GM23248 (cell line): ENCODE data around the gene MME. TPM values are rescaled to one million over a fixed set of nuclear protein-coding genes. Genes with fewer than 3 reads are reported as not detected.

Experiments used
- DNase-seq: peaks from one replicate; pipeline ENCODE4 v3.0.0-alpha.2; 2015
- H2AFZ ChIP-seq: fragments of 200-600 bp; sonication (generic); 2 replicates; pipeline ENCODE4 v1.6.1; 2016; ENCODE audit warnings: antibody characterized with exemption
- H3F3A ChIP-seq: fragments of 200-600 bp; sonication (generic); 2 replicates; pipeline ENCODE4 v1.6.1; 2016; ENCODE audit warnings: mild to moderate bottlenecking, antibody characterized with exemption, mixed run types; ENCODE audit not compliant: insufficient read depth
- H3K27ac ChIP-seq: fragments of 200-600 bp; sonication (generic); 2 replicates; pipeline ENCODE4 v1.5.1; 2016; ENCODE audit warnings: mild to moderate bottlenecking
- H3K27me3 ChIP-seq: fragments of 200-600 bp; sonication (generic); replicated peaks from 2 replicates; pipeline ENCODE4 v1.6.1; 2016; ENCODE audit warnings: mild to moderate bottlenecking; ENCODE audit not compliant: insufficient read depth
- H3K36me3 ChIP-seq: fragments of 200-600 bp; sonication (generic); 2 replicates; pipeline ENCODE4 v1.6.1; 2016; ENCODE audit warnings: low read depth, mild to moderate bottlenecking
- H3K4me1 ChIP-seq: fragments of 200-600 bp; sonication (generic); 2 replicates; pipeline ENCODE4 v1.6.1; 2016; ENCODE audit warnings: mild to moderate bottlenecking; ENCODE audit not compliant: insufficient read depth
- H3K4me2 ChIP-seq: fragments of 200-600 bp; sonication (generic); one replicate; pipeline ENCODE4 v1.6.1; 2016; ENCODE audit warnings: mild to moderate bottlenecking; ENCODE audit not compliant: unreplicated experiment
- H3K4me3 ChIP-seq: fragments of 200-600 bp; sonication (generic); 2 replicates; pipeline ENCODE4 v1.5.1; 2016; ENCODE audit warnings: mild to moderate bottlenecking
- H3K79me2 ChIP-seq: fragments of 200-600 bp; sonication (generic); 2 replicates; pipeline ENCODE4 v1.6.1; 2016; ENCODE audit warnings: mild to moderate bottlenecking; ENCODE audit not compliant: insufficient read depth
- H3K9ac ChIP-seq: fragments of 200-600 bp; sonication (generic); 2 replicates; pipeline ENCODE4 v1.6.1; 2016; ENCODE audit warnings: mild to moderate bottlenecking
- H3K9me2 ChIP-seq: fragments of 200-600 bp; sonication (generic); 2 replicates; pipeline ENCODE4 v1.6.1; 2016; ENCODE audit warnings: mixed run types, mild to moderate bottlenecking, moderate library complexity; ENCODE audit not compliant: insufficient read depth
- H3K9me3 ChIP-seq: fragments of 200-600 bp; sonication (generic); one replicate; pipeline ENCODE4 v1.6.1; 2017; ENCODE audit warnings: low read depth
- H4K20me1 ChIP-seq: fragments of 200-600 bp; sonication (generic); 2 replicates; pipeline ENCODE4 v1.6.0; 2016; ENCODE audit not compliant: insufficient read depth
- EZH2 ChIP-seq: fragments of 200-600 bp; sonication (generic); IDR thresholded peaks from 2 replicates; pipeline ENCODE4 v1.6.1; 2018; ENCODE audit warnings: antibody characterized with exemption, mild to moderate bottlenecking; ENCODE audit not compliant: insufficient read depth, poor library complexity, severe bottlenecking
- EZH2phosphoT487 ChIP-seq: fragments of 200-600 bp; sonication (generic); IDR thresholded peaks from 2 replicates; pipeline ENCODE4 v1.6.1; 2018; ENCODE audit warnings: antibody characterized with exemption, moderate library complexity, mild to moderate bottlenecking, low read depth; ENCODE audit not compliant: insufficient read depth
- WGBS, 2 experiments: methylation state at CpG; one replicate each; pipeline ENCODE4 v1.1.6; 2015 to 2017; ENCODE audit warnings: low lambda C conversion rate in 2 of 2, low coverage in 1 of 2; ENCODE audit errors: missing lambda C conversion rate in 2 of 2; 5-methylcytosine and 5-hydroxymethylcytosine counted together
- in situ Hi-C: fragments of 300-500 bp; cut with MboI; formaldehyde crosslinking; loops from 2 replicates; pipeline ENCODE4 v1.15.0; 2020
- polyA plus RNA-seq: library from polyadenylated mRNA; unstranded; fragments of >200 nt; fragmentation: Nextera tagmentation; extraction: Ambion mirVana; gene quantifications from 2 replicates; pipeline ENCODE4 v1.2.1, GENCODE V29; 2016
- total RNA-seq: library from RNA; depleted of rRNA; stranded (reverse); fragments of >200 nt; shearing (Covaris generic); gene quantifications from 2 replicates; pipeline ENCODE4 v1.2.3, GENCODE V29; 2014

The MME gene
- total and polyA plus RNA-seq, 2 experiments from 2014 or later = 88.5 to 204 TPM

- 68 to 72% methylated on average over 5 of the region's 5 CpGs for WGBS, 2 experiments
- no peaks in the 10 kb centered on the region for H3F3A ChIP-seq
- no peak overlapping the region for H2AFZ ChIP-seq
- no peaks in the 10 kb centered on the region for H3K36me3 ChIP-seq
- no peak for TF ChIP-seq EZH2
- no peak for TF ChIP-seq EZH2phosphoT487
- no peak overlapping the region for H3K27ac ChIP-seq
- no peaks in the 10 kb centered on the region for H3K27me3 ChIP-seq
- DNase-seq = no peak
- H3K4me1 ChIP-seq = no peaks in the 10 kb centered on the region
- H3K9me3 ChIP-seq = no peaks in the 10 kb centered on the region
- in situ Hi-C loops = no loop called here
- H3K9me2 ChIP-seq = 0 out of 2 replicates have a peak, but pooled peaks cover 3% of the 10 kb centered on the region
- no peaks in the 10 kb centered on the region for H4K20me1 ChIP-seq
- no peaks in the 10 kb centered on the region for H3K79me2 ChIP-seq
- H3K4me2 ChIP-seq = no peak overlapping the region
- H3K4me3 ChIP-seq = no peak overlapping the region
- no peak overlapping the region for H3K9ac ChIP-seq
Measured at GRCh38 chr3:155196131-155197021, 116.3 kb downstream of the MME start.

GRCh38 chr3:155197786-155198185, 117.7 kb downstream of the MME start:
- no peak overlapping the region for H2AFZ ChIP-seq
- H4K20me1 ChIP-seq = no peaks in the 10 kb centered on the region
- H3K27ac ChIP-seq = no peak overlapping the region
- H3K9ac ChIP-seq = no peak overlapping the region
- no peaks in the 10 kb centered on the region for H3K36me3 ChIP-seq
- TF ChIP-seq EZH2phosphoT487 = no peak
- no peak for TF ChIP-seq EZH2
- H3K27me3 ChIP-seq = no peaks in the 10 kb centered on the region
- H3K4me3 ChIP-seq = no peak overlapping the region
- in situ Hi-C loops = no loop called here
- no peaks in the 10 kb centered on the region for H3K79me2 ChIP-seq
- H3K9me2 ChIP-seq = 0 out of 2 replicates have a peak, but pooled peaks cover 3% of the 10 kb centered on the region
- peaks cover 1% of the 10 kb centered on the region; the same call in 1 of the 2 replicates for H3K4me1 ChIP-seq
- H3K4me2 ChIP-seq = no peak overlapping the region
- H3K9me3 ChIP-seq = no peaks in the 10 kb centered on the region
- H3F3A ChIP-seq = no peaks in the 10 kb centered on the region
- WGBS, 2 experiments = 80 to 83% methylated on average over 2 of the region's 2 CpGs
- no peak for DNase-seq

GRCh38 chr3:155202626-155203025, 122.5 kb downstream of the MME start:
- in situ Hi-C loops = no loop called here
- Histone ChIP-seq H3K27ac (no peak overlapping the region), H2AFZ (no peak overlapping the region), H3K4me2 (no peak overlapping the region), H3K27me3 (no peaks in the 10 kb centered on the region), H3K9me2 (no peaks in the 10 kb centered on the region), H4K20me1 (no peaks in the 10 kb centered on the region), H3F3A (no peaks in the 10 kb centered on the region), H3K36me3 (no peaks in the 10 kb centered on the region), H3K79me2 (no peaks in the 10 kb centered on the region), H3K9ac (no peak overlapping the region), H3K4me3 (no peak overlapping the region), H3K4me1 (peaks cover 3% of the 10 kb centered on the region; the same call in 1 of the 2 replicates), H3K9me3 (no peaks in the 10 kb centered on the region)
- peak; percentile 79 for DNase-seq
- TF ChIP-seq EZH2phosphoT487 (no peak), EZH2 (no peak)
- WGBS, 2 experiments = 9 to 13% methylated on average over 4 of the region's 4 CpGs

DNA sequence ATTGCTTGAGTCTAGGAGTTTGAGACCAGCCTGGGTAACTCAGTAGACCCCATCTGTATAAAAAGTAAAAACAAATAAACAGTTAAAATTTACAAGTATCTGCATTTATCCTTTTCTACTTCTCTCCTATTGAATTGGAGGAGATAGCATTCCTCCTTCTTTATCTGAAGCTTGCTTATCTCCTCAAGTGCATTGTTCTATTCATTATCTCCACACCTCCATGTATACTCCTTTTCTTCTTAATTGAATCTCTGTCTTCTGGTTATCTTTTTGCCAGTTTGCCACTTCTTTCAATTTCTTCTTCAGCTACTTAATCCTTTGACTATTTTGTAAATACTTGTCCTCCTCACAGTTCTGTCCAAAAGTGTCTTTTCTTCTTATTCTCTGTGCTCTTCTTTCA, 124.7 kb downstream of the MME start:
- no peak overlapping the region for H2AFZ ChIP-seq
- H3K9me3 ChIP-seq = no peaks in the 10 kb centered on the region
- H3K4me1 ChIP-seq = peaks cover 3% of the 10 kb centered on the region; the same call in 1 of the 2 replicates
- no peak overlapping the region for H3K4me3 ChIP-seq
- no peaks in the 10 kb centered on the region for H3F3A ChIP-seq
- H4K20me1 ChIP-seq = no peaks in the 10 kb centered on the region
- TF ChIP-seq EZH2phosphoT487 = no peak
- TF ChIP-seq EZH2 = no peak
- no peak overlapping the region for H3K27ac ChIP-seq
- H3K27me3 ChIP-seq = no peaks in the 10 kb centered on the region
- H3K9ac ChIP-seq = no peak overlapping the region
- DNase-seq = no peak
- in situ Hi-C loops = no loop called here
- no peaks in the 10 kb centered on the region for H3K79me2 ChIP-seq
- H3K4me2 ChIP-seq = no peak overlapping the region
- H3K9me2 ChIP-seq = no peaks in the 10 kb centered on the region
- H3K36me3 ChIP-seq = no peaks in the 10 kb centered on the region
